ENCODE measurements around the gene SEMA3E.

SEMA3E gene

GRCh38 chr7:83413831-83414230 is 235.1 kb downstream of the SEMA3E start:
- Histone ChIP-seq H4K91ac (ENCODE audit: low read length) (no peak overlapping the region), H2BK15ac (ENCODE audit: low read depth, poor library complexity, severe bottlenecking) (no peak overlapping the region), H4K8ac (ENCODE audit: low read length) (no peak overlapping the region), H2BK120ac (ENCODE audit: low read depth, low read length) (no peak overlapping the region), H3K9me3 (ENCODE audit: control insufficient read depth, low read length) (peaks cover under 1% of the 10 kb centered on the region), H3K4me3 (ENCODE audit: insufficient read depth in 1 of 2, low read depth in 1 of 2, low read length in 2 of 2) (peak overlapping the region in 1 of 2 experiments; percentile 62), H2BK5ac (ENCODE audit: low read depth, low read length, poor library complexity, severe bottlenecking) (no peak overlapping the region), H2AK5ac (ENCODE audit: low read length, severe bottlenecking) (no peak overlapping the region), H3K4me1 (ENCODE audit: control insufficient read depth, insufficient read depth, low read depth, low read length) (no peaks in the 10 kb centered on the region), H3K18ac (ENCODE audit: low read depth in 1 of 2, low read length in 2 of 2) (no peak overlapping the region), H3K27ac (ENCODE audit: low read length, poor library complexity, severe bottlenecking) (no peak overlapping the region), H3K27me3 (ENCODE audit: control insufficient read depth in 1 of 2, insufficient read depth in 1 of 2, low read length in 2 of 2) (no peaks in the 10 kb centered on the region), H2BK12ac (ENCODE audit: low read length in 2 of 2) (no peak overlapping the region), H3K4ac (ENCODE audit: low read depth in 1 of 2, low read length in 2 of 2) (no peak overlapping the region), H3K36me3 (ENCODE audit: control insufficient read depth in 1 of 2, insufficient read depth in 2 of 2, low read depth in 1 of 2, low read length in 2 of 2) (no peaks in the 10 kb centered on the region), H3K23ac (ENCODE audit: low read length in 2 of 2) (no peak overlapping the region), H2AFZ (ENCODE audit: low read depth, low read length) (no peak overlapping the region), H3K14ac (ENCODE audit: low read length in 2 of 2) (no peak overlapping the region), H3K9ac (ENCODE audit: low read length) (peak overlapping the region; percentile 54), H3K79me1 (replicated peaks; ENCODE audit: low read length, poor library complexity, severe bottlenecking) (no peaks in the 10 kb centered on the region), H3K4me2 (ENCODE audit: low read length, poor library complexity, severe bottlenecking) (no peak overlapping the region)
- WGBS = 72% methylated on average over 3 of the region's 4 CpGs
- peak; percentile 20 for DNase-seq

GRCh38 chr7:83413424-83413823 is 235.5 kb downstream of the SEMA3E start:
- H3K9ac ChIP-seq (ENCODE audit: low read length) = peak overlapping the region; percentile 54
- 46% methylated on average over 2 of the region's 2 CpGs for WGBS
- H2BK15ac ChIP-seq (ENCODE audit: low read depth, poor library complexity, severe bottlenecking) = no peak overlapping the region
- no peak overlapping the region for H2AK5ac ChIP-seq (ENCODE audit: low read length, severe bottlenecking)
- no peak overlapping the region for H3K18ac ChIP-seq (ENCODE audit: low read depth in 1 of 2, low read length in 2 of 2)
- no peak overlapping the region for H3K27ac ChIP-seq (ENCODE audit: low read length, poor library complexity, severe bottlenecking)
- DNase-seq = peak; percentile 61
- no peak overlapping the region for H2BK12ac ChIP-seq (ENCODE audit: low read length in 2 of 2)
- H3K4me3 ChIP-seq (ENCODE audit: insufficient read depth in 1 of 2, low read depth in 1 of 2, low read length in 2 of 2) = peak overlapping the region in 1 of 2 experiments; percentile 62
- H3K4me1 ChIP-seq (ENCODE audit: control insufficient read depth, insufficient read depth, low read depth, low read length) = no peaks in the 10 kb centered on the region
- no peak overlapping the region for H3K4ac ChIP-seq (ENCODE audit: low read depth in 1 of 2, low read length in 2 of 2)
- no peak overlapping the region for H3K23ac ChIP-seq (ENCODE audit: low read length in 2 of 2)
- H3K79me1 ChIP-seq (replicated peaks; ENCODE audit: low read length, poor library complexity, severe bottlenecking) = no peaks in the 10 kb centered on the region
- no peak overlapping the region for H4K91ac ChIP-seq (ENCODE audit: low read length)
- no peak overlapping the region for H3K14ac ChIP-seq (ENCODE audit: low read length in 2 of 2)
- no peaks in the 10 kb centered on the region for H3K9me3 ChIP-seq (ENCODE audit: control insufficient read depth, low read length)
- H2AFZ ChIP-seq (ENCODE audit: low read depth, low read length) = no peak overlapping the region
- no peak overlapping the region for H2BK5ac ChIP-seq (ENCODE audit: low read depth, low read length, poor library complexity, severe bottlenecking)
- H4K8ac ChIP-seq (ENCODE audit: low read length) = no peak overlapping the region
- H3K4me2 ChIP-seq (ENCODE audit: low read length, poor library complexity, severe bottlenecking) = no peak overlapping the region
- H3K27me3 ChIP-seq (ENCODE audit: control insufficient read depth in 1 of 2, insufficient read depth in 1 of 2, low read length in 2 of 2) = no peaks in the 10 kb centered on the region
- no peak overlapping the region for H2BK120ac ChIP-seq (ENCODE audit: low read depth, low read length)
- H3K36me3 ChIP-seq (ENCODE audit: control insufficient read depth in 1 of 2, insufficient read depth in 2 of 2, low read depth in 1 of 2, low read length in 2 of 2) = no peaks in the 10 kb centered on the region

GRCh38 chr7:83410989-83411591 is 237.8 kb downstream of the SEMA3E start:
- no peak overlapping the region for H3K4ac ChIP-seq (ENCODE audit: low read depth in 1 of 2, low read length in 2 of 2)
- WGBS = 0% methylated on average over 1 of the region's 3 CpGs
- H2BK120ac ChIP-seq (ENCODE audit: low read depth, low read length) = no peak overlapping the region
- H3K4me1 ChIP-seq (ENCODE audit: control insufficient read depth, insufficient read depth, low read depth, low read length) = no peaks in the 10 kb centered on the region
- no peak overlapping the region for H4K91ac ChIP-seq (ENCODE audit: low read length)
- H2AFZ ChIP-seq (ENCODE audit: low read depth, low read length) = no peak overlapping the region
- H2AK5ac ChIP-seq (ENCODE audit: low read length, severe bottlenecking) = no peak overlapping the region
- H2BK5ac ChIP-seq (ENCODE audit: low read depth, low read length, poor library complexity, severe bottlenecking) = no peak overlapping the region
- H3K23ac ChIP-seq (ENCODE audit: low read length in 2 of 2) = no peak overlapping the region
- H3K14ac ChIP-seq (ENCODE audit: low read length in 2 of 2) = no peak overlapping the region
- no peak overlapping the region for H3K27ac ChIP-seq (ENCODE audit: low read length, poor library complexity, severe bottlenecking)
- no peaks in the 10 kb centered on the region for H3K36me3 ChIP-seq (ENCODE audit: control insufficient read depth in 1 of 2, insufficient read depth in 2 of 2, low read depth in 1 of 2, low read length in 2 of 2)
- H3K9ac ChIP-seq (ENCODE audit: low read length) = no peak overlapping the region
- H3K9me3 ChIP-seq (ENCODE audit: control insufficient read depth, low read length) = no peaks in the 10 kb centered on the region
- no peak overlapping the region for H4K8ac ChIP-seq (ENCODE audit: low read length)
- peak; percentile 58 for DNase-seq
- no peak overlapping the region for H2BK12ac ChIP-seq (ENCODE audit: low read length in 2 of 2)
- H3K79me1 ChIP-seq (replicated peaks; ENCODE audit: low read length, poor library complexity, severe bottlenecking) = no peaks in the 10 kb centered on the region
- no peaks in the 10 kb centered on the region for H3K27me3 ChIP-seq (ENCODE audit: control insufficient read depth in 1 of 2, insufficient read depth in 1 of 2, low read length in 2 of 2)
- no peak overlapping the region for H3K4me3 ChIP-seq (ENCODE audit: insufficient read depth in 1 of 2, low read depth in 1 of 2, low read length in 2 of 2)
- H3K18ac ChIP-seq (ENCODE audit: low read depth in 1 of 2, low read length in 2 of 2) = no peak overlapping the region
- H3K4me2 ChIP-seq (ENCODE audit: low read length, poor library complexity, severe bottlenecking) = no peak overlapping the region
- no peak overlapping the region for H2BK15ac ChIP-seq (ENCODE audit: low read depth, poor library complexity, severe bottlenecking)

- H2BK15ac ChIP-seq (ENCODE audit: low read depth, poor library complexity, severe bottlenecking) = no peak overlapping the region
- H3K4ac ChIP-seq (ENCODE audit: low read depth in 1 of 2, low read length in 2 of 2) = no peak overlapping the region
- no peak overlapping the region for H2AK5ac ChIP-seq (ENCODE audit: low read length, severe bottlenecking)
- no peak overlapping the region for H4K8ac ChIP-seq (ENCODE audit: low read length)
- no peaks in the 10 kb centered on the region for H3K9me3 ChIP-seq (ENCODE audit: control insufficient read depth, low read length)
- H3K4me2 ChIP-seq (ENCODE audit: low read length, poor library complexity, severe bottlenecking) = no peak overlapping the region
- no peak overlapping the region for H3K4me3 ChIP-seq (ENCODE audit: insufficient read depth in 1 of 2, low read depth in 1 of 2, low read length in 2 of 2)
- no peaks in the 10 kb centered on the region for H3K79me1 ChIP-seq (replicated peaks; ENCODE audit: low read length, poor library complexity, severe bottlenecking)
- H4K91ac ChIP-seq (ENCODE audit: low read length) = no peak overlapping the region
- H3K23ac ChIP-seq (ENCODE audit: low read length in 2 of 2) = no peak overlapping the region
- H2BK120ac ChIP-seq (ENCODE audit: low read depth, low read length) = no peak overlapping the region
- no peaks in the 10 kb centered on the region for H3K36me3 ChIP-seq (ENCODE audit: control insufficient read depth in 1 of 2, insufficient read depth in 2 of 2, low read depth in 1 of 2, low read length in 2 of 2)
- H3K9ac ChIP-seq (ENCODE audit: low read length) = no peak overlapping the region
- no peak overlapping the region for H3K18ac ChIP-seq (ENCODE audit: low read depth in 1 of 2, low read length in 2 of 2)
- H3K4me1 ChIP-seq (ENCODE audit: control insufficient read depth, insufficient read depth, low read depth, low read length) = no peaks in the 10 kb centered on the region
- H2BK5ac ChIP-seq (ENCODE audit: low read depth, low read length, poor library complexity, severe bottlenecking) = no peak overlapping the region
- H2BK12ac ChIP-seq (ENCODE audit: low read length in 2 of 2) = no peak overlapping the region
- no peak overlapping the region for H3K14ac ChIP-seq (ENCODE audit: low read length in 2 of 2)
- H2AFZ ChIP-seq (ENCODE audit: low read depth, low read length) = no peak overlapping the region
- H3K27ac ChIP-seq (ENCODE audit: low read length, poor library complexity, severe bottlenecking) = no peak overlapping the region
- DNase-seq = no peak
- H3K27me3 ChIP-seq (ENCODE audit: control insufficient read depth in 1 of 2, insufficient read depth in 1 of 2, low read length in 2 of 2) = no peaks in the 10 kb centered on the region
Observed at GRCh38 chr7:83394776-83395175, 254.2 kb downstream of the SEMA3E start.

Data from mesenchymal stem cell (in vitro differentiated cells and primary cell).